Measurements from ENCODE around the gene GRAMD1A. TPM values are rescaled to one million over a fixed set of nuclear protein-coding genes. Genes with fewer than 3 reads are reported as not detected.

Gene GRAMD1A
- total and polyA plus RNA-seq, 2 of the 8 experiments (the other 6 are each of a cell fraction or from before 2014, with no cell fraction given), result 113 to 154 TPM

GRCh38 chr19:35006342-35006998 is 6.3 kb downstream of the GRAMD1A start (continued):
- TF ChIP-seq CHD7 (IDR thresholded peaks at IDR 0.05; ENCODE audit: insufficient replicate concordance, low read length) (no peak), HDAC2 (IDR thresholded peaks at IDR 0.05; ENCODE audit: borderline replicate concordance in 1 of 2, low read depth in 2 of 2, low read length in 2 of 2) (no peak), ATF3 (IDR thresholded peaks at IDR 0.05; ENCODE audit: insufficient read depth, low read depth, low read length) (no peak), RAD21 (IDR thresholded peaks at IDR 0.05 in 1 of 2, conservative IDR thresholded peaks at IDR 0.05 in 1 of 2; ENCODE audit: low read depth in 2 of 2, low read length in 2 of 2) (no peak)

All from H1 (cell line).